Measurements from ENCODE around the gene GFPT2.

- TF ChIP-seq MTA3 (IDR thresholded peaks at IDR 0.05; ENCODE audit: borderline replicate concordance, low read length) (no peak), CTCF (IDR thresholded peaks at IDR 0.05 in 2 of 3, conservative IDR thresholded peaks at IDR 0.05 in 1 of 3; ENCODE audit: control insufficient read depth in 2 of 3, extremely low read depth in 1 of 3, insufficient read depth in 1 of 3, low read depth in 3 of 3, low read length in 3 of 3) (no peak), POLR2A (IDR thresholded peaks at IDR 0.05; ENCODE audit: low read depth, low read length) (no peak), YY1 (IDR thresholded peaks at IDR 0.05; ENCODE audit: low read depth, low read length) (no peak), POLR2AphosphoS2 (IDR thresholded peaks at IDR 0.05; ENCODE audit: low read depth, low read length) (no peak), ZBTB33 (IDR thresholded peaks at IDR 0.05) (no peak), ZBTB11 (CRISPR knock-in tag; IDR thresholded peaks at IDR 0.05) (no peak), NFYA (IDR thresholded peaks at IDR 0.05; ENCODE audit: borderline replicate concordance, low read depth, low read length) (no peak), BCL11A (IDR thresholded peaks at IDR 0.05; ENCODE audit: low read depth, low read length) (no peak), EZH2 (IDR thresholded peaks at IDR 0.05; ENCODE audit: borderline replicate concordance, control insufficient read depth, low read depth, low read length) (no peak), REST (IDR thresholded peaks at IDR 0.05; ENCODE audit: low read depth, low read length) (no peak)
Measured at GRCh38 chr5:180376511-180376910, 23.4 kb upstream of the GFPT2 start.

Measured in GM12878 (cell line).